ENCODE measurements around the gene OSBPL10.
"Not testable (repeated sequence)": the region's sequence is repeated elsewhere in the genome, so short reads cannot be mapped to it uniquely, and the experiment has no call there.

OSBPL10 gene

DNA sequence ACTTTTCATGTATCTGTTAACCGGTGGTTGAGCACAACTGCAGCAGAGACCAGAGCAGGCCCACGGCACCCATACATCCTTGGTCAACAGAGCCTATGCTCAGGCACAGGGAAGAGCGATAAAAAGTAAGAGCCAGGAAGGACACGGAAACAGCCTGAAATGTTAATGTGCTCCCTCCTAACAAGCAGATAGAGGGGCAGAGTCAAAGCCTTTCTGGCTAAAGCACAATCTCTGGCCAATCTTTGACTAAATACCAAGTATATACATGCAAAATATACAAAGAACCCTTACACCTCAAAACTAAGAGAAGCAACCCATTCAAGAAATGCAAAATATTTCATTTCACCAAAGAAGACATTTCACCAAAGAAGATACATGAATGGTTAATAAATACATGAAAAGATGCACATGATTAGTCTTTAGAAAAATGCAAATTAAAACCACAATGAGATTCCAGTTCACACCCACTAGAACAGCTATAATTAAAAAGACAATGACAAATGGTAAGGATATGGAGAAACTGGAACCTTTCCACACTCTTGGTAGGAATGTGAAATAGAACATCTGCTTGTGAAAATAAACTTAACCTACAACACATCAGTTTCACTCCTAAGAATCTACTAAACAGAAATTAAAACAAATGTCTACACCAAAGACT lies 88.0 kb downstream of the OSBPL10 start:
- no peak for DNase-seq (ENCODE audit: low read depth in 2 of 2, low spot score in 1 of 2)

DNA sequence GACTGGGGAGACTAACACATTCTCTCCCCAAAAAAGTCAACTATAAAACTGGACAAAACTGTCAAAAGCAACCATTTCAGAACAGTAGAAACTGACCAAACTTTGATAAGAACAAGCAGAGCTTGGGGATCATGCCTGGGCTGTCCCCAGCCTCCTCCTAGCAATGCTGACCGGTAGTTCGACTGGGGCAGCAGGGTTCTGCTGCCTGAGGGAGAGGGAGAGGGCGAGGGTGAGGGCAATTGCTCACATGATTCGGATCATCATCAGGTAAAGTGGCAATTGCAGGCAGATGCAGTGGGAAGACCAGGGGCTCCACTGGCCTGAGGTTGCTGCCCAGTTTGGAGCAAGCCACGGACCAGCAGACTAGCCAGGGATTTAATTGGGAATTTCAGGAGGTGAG lies 88.6 kb downstream of the OSBPL10 start:
- DNase-seq (ENCODE audit: low read depth in 2 of 2, low spot score in 1 of 2): no peak

DNA sequence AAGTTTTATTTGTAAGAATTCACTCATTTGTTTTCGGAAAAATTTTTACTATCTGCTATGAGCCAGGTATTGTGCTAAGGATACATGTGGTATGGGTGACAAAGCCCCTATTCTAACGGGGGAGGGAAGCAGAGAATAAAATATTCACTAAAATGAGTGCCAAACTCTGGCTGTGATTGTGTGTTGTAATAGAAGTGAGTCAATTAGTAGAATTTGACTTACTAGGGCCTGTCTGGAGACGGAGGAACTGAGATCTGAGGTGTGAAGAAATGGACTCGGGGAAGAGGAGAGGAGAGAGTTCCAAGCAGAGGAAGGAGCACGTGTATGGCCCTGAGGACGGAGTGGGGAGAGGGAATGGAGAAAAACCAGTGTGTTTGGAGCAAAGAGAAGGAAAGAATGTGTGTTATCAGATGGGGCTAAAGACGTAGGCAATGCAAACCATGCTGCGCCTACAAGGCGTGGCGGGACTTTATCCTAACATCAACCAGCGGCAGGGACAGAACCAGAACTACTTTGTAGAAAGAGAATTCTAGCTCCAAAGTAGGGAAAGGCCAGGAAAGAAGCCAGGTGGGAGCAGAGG lies 89.1 kb downstream of the OSBPL10 start:
- DNase-seq (ENCODE audit: low read depth in 2 of 2, low spot score in 1 of 2): no peak

DNA sequence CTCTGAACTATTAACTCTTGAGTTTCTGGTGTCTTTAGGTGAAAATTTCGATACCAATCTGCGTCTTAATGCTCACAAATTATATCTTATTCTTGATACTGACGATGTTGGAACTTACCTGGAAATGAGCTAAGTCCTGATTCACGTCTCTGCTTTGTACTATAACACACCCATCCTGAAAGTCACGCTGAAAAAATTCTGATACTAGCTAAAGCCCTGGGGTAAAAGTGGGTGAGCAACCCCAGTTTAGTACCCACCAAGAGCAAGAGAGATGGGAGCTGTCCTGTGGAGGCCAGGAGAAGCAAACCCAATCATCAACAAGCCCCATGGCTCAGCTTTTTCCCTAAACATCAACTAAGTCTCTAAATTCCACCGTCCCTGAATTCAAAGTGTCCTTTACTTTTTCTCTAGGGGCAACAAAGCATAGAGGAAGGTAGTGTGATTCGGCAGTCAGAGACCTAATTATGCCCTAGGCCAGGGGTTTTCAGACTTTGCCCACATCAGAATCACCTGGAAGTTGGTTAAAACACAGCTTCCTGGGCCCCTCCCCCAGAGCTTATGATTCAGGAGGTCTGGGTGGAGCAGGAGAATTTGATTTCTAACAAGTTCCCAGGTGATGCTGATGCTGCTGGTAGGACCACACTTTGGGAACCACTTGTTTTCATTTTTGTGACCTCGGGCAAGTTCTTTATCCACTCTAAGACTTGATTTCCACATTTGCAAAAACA lies 90.2 kb downstream of the OSBPL10 start:
- no peak for DNase-seq (ENCODE audit: low read depth in 2 of 2, low spot score in 1 of 2)

DNA sequence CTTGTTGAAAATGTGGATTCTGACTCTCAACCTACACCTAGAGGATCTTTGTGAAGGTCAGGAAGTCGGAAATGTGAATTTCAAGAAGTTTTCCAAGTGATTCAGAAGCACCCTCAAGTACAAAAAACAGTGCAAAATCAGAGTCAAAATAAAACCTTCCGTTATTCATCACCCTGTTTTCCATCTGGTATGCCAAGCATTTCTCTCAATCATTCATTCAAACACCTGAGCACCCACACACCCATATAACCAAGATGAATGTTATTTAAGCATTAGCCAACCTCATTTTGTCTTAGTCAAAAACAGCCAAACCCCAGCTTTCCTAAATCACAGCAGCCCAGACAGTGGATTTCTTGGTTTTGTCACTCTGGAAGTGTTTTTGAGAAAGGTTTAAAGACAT lies 91.1 kb downstream of the OSBPL10 start:
- no peak for DNase-seq (ENCODE audit: low read depth in 2 of 2, low spot score in 1 of 2)

DNA sequence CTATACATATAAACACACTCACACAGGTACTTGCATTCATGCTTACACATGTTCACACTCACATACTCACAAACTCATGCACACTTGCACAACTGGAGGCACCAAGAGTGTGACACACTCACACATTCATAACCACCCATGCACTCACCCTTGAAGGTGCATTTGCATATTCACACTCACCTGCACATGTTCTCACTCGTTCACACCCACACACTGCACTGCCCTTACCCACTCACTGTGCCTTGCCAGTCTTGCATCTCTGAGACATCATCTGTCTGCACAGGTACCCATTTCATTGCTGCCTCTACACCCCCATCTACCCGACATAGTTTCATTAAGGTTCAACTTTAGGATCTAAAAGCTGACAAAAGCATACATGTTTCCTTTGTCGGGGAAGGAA lies 95.8 kb downstream of the OSBPL10 start:
- DNase-seq (ENCODE audit: low read depth in 2 of 2, low spot score in 1 of 2): no peak

DNA sequence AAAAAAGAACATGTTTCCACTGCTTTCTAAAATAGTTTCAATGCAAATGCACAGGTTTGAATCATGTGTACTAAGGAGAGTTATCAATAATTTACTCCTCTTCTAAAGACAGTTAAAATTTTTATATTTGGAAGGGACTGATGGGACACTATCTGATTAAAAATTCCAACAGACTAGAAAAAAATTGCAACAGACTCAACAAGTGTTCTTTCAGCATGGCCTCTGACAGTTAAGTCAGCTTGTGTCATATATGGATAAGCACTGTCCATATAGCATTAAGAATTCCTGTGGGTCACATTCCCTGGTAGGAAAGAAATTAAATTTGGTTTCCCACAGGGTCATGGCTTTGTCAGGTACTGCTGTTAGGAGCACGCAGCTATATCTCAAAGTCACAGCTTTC lies 96.8 kb downstream of the OSBPL10 start:
- no peak for DNase-seq (ENCODE audit: low read depth in 2 of 2, low spot score in 1 of 2)

DNA sequence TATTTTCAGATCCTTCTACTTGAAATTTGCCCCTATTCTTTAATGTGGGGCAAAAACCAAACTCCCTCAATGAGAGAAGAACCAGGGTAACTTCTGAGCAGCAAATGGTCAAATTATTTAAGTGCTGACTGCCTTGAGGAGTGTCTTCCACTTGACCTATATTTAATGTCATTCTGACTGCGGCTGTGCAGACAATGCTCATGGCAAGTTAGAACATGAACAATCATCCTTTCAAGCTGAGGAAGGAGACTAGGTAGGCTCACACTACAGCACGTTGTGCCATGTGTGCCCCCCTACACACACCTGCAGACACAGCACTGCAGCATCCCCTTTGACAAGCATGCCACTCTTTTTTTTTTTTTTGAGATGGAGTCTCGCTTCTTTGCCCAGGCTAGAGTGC lies 98.2 kb downstream of the OSBPL10 start:
- DNase-seq (ENCODE audit: low read depth in 2 of 2, low spot score in 1 of 2): no peak

DNA sequence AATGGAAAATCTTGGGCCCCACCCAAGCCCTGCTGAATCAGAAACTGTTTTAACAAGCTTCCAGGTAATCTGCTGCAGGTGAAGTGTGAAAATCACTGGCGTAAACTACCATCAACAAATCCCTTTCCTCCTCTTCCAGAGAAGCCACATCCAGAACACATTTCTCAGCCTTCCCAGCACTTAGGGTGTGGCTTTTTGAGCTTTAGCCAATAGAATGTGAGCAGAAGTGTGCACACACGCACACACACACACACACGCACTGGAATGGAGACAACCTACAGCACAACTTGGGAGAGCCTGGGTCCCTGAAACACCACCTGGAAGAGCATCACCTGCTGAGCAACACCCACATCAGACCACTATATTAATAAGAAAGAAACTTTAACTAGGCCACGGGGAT lies 98.6 kb downstream of the OSBPL10 start:
- DNase-seq (ENCODE audit: low read depth in 2 of 2, low spot score in 1 of 2): no peak

DNA sequence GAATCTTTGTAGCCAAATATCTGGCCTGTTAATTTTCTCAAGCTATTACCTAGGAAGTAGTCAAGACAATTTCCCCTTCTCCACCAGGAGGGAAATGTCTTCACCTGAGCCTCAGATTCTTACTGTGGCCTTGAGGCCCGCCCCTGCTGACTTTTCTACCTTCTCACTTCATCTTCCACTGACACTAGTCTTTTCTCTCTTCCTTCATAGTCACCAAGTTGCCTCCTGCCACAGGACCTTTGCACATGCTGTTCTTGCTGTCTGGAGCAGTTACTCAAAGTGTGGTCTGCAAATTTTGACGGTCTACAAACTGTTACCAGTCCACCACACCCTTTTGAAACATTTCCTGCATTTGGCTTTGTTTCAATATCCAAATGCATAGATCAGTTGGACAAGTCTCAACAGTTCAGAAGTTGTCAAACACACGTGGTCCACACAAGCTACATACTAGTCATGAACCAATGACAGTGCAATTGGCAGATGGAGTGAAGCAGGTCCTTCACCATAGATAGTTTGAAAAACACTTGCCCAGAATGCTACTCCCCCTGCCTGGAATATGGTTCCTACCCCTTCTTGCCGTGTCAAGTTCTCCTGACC lies 100.5 kb downstream of the OSBPL10 start:
- DNase-seq (ENCODE audit: low read depth in 2 of 2, low spot score in 1 of 2): no peak

DNA sequence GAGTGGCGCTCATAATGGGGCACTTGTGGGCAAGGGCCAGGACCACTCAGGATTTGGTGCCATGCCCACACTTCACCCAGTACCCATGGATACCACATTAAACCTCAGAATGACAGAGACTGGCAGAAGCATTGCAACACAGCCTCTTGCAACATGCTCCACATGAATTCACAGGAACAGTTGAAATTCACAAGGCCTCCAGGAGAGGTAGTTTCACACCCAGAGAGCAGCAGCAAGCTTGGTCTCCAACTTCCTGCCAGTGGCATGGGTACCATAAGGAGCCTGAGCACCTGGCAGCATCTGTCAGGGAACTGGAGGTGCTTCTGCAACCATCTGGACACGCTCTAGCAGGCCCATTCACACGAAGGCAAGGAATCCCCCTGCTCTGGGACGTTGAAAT lies 101.0 kb downstream of the OSBPL10 start:
- no peak for DNase-seq (ENCODE audit: low read depth in 2 of 2, low spot score in 1 of 2)

DNA sequence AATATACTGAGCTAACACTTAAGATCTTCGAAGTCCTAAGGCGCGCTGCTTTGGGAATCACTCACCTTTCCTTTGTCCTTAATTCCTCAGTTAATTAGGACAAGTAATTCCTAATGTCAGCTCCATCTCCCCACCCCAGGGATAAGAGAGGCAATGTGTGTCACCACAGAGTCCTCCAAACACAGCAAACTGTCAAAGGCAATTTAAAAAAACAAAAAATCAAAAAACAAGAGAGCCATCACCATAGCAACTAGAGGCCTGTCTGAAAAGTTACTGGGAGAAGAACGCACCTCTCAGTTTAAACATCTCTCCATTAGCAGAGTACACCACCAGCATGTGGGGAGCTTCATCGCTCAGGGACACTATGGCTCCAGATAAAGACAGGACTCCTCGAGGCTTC lies 101.7 kb downstream of the OSBPL10 start:
- DNase-seq (ENCODE audit: low read depth in 2 of 2, low spot score in 1 of 2): no peak

DNA sequence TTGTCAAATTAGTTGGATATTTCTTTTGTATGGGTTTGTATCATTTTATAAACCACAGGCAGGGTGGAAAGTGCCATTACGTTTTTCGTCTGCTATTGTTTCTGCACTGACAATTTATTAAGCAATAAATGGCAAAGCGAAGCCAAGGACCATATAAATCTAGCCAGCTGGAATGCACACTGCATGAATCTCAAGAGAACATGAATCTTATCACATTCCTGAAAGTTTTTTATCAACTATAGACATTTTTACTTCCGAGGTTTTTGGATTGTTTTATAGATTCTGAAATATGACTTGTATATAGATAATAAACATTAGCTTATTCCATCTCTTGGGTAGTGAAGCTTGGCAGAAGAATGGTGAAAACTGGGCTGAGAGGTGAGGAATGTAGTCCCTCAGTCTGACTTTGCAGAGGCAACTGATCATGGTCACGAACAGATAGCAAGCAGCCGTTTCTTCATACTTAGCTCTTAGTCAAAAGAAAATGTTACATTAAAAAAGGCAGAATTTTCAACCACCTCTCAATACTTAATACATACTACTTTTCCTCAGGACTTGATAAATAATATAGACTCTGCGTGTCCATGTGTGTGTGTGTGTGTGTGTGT lies 102.7 kb downstream of the OSBPL10 start:
- no peak for DNase-seq (ENCODE audit: low read depth in 2 of 2, low spot score in 1 of 2)

DNA sequence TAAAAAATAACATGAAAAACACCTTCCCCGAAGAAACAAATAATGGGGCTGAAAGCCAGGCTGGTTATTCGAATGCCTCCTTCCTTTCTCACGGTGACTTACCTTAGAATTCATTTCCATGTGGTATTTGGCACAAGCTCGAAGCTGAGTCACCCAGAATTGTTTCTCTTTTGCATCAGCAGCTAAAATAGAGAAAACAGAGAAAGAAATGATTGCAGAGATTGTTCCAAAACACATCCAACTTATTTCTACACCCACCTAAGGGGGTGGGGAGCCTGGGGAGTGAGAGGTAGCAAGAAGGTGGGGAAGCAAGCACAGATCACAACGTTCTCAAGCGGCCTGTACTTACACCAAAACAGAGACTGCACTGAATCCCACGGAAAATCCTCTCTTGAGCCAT lies 104.7 kb downstream of the OSBPL10 start:
- DNase-seq (ENCODE audit: low read depth in 2 of 2, low spot score in 1 of 2): no peak

DNA sequence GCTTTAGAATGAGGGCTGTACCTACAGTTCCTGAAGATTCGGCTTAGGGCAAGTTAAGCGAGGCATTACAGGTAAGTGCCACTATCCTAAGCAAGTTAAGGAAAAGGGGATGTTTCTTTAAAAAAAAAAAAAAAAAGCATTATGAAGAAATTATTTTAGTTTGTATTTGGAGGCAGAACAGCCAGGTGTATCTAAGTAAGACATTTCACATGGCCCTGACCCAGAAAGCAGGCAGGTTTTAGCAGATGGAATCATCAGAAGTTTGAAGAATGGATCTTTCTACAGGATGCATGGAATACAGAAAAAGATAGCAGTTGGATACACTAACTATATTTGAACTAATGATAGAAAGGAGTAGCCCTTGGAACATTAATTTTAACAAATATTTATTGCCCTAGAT lies 105.6 kb downstream of the OSBPL10 start:
- no peak for DNase-seq (ENCODE audit: low read depth in 2 of 2, low spot score in 1 of 2)

DNA sequence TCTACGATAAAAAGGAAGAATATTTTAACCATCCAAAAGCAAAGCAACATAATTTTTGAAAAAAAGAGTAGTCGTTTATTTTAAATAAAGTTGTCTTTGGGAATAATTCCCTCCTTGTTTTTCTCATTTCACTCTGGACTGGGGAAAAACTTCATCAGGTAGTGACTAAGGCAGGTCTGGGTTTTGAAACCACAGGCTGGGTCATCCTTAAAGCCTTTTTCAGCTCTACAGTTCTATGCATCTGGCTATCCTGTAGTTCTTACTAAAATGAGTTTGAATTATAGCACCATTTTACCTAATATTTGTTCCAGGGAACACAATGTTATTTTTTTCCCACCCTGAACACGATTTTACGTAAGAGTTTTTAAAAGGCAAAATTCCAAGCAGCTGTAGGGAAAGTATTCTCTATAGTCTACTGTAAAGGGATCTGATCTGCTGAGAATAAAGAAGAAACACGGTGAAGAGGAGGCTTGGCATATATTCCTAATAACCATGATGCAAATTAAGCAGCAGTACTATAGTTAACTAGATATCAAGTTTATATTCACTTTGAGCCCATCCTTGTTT lies 107.7 kb downstream of the OSBPL10 start:
- DNase-seq (ENCODE audit: low read depth in 2 of 2, low spot score in 1 of 2): no peak

DNA sequence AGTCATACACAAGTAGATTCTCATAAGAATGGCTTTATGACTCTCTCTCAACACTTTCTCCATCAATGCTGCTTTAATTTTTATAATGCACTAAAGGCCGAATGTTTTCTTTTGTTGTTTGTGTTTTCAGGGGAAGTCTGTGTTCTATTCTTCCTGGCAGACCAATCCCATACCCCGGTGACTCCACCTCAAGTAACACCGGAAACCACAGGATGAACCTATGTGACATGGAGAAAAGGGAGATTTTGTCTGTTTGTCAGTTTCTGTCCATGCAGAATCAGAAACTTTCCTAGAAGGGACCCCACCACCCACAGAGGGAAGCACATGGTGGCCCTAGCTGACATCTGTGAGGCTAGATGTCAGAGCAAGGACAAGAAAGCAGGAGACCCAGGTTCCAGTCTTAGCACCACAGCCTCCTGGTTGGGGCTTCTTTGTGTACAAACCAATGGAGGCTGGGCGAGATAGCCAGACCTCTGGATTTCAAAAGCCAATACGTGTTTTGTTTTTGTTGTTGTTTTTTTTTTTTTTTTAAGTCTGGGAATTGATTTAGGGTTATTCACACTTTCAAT lies 109.0 kb downstream of the OSBPL10 start:
- DNase-seq (ENCODE audit: low read depth in 2 of 2, low spot score in 1 of 2): no peak

DNA sequence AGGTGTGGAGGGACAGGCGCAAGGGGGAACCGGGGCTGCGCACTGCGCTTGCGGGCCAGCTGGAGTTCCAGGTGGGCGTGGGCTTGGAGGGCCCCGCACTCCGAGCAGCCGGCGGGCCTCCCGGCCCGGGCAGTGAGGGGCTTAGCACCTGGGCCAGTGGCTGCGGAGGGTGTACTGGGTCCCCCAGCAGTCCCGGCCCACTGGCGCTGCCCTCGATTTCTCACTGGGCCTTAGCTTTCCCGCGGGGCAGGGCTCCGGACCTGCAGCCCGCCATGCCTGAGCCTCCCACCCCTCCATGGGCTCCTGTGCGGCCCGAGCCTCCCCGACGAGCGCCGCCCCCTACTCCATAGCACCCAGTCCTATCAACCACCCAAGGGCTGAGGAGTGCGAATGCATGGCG lies 111.0 kb downstream of the OSBPL10 start:
- DNase-seq (ENCODE audit: low read depth in 2 of 2, low spot score in 1 of 2): not testable (repeated sequence)

DNA sequence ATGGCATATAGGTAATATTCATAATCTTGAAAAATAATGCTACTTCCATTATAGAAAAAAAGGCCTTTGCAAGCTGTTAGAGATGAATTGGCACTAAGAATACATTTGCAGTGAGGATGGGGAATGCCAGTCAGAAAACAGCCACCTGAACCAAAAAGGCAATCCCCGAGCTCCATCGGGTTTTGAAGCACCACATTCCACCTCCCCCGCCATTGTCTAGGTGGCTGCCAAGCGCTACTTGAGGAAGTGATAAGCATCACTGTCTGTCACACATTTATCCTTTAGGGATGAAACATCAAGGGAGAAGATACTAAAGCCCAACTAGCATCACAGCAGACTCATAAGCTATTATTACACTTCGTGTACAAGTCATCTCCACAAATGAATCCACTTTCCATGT lies 112.8 kb downstream of the OSBPL10 start:
- DNase-seq (ENCODE audit: low read depth in 2 of 2, low spot score in 1 of 2): no peak

DNA sequence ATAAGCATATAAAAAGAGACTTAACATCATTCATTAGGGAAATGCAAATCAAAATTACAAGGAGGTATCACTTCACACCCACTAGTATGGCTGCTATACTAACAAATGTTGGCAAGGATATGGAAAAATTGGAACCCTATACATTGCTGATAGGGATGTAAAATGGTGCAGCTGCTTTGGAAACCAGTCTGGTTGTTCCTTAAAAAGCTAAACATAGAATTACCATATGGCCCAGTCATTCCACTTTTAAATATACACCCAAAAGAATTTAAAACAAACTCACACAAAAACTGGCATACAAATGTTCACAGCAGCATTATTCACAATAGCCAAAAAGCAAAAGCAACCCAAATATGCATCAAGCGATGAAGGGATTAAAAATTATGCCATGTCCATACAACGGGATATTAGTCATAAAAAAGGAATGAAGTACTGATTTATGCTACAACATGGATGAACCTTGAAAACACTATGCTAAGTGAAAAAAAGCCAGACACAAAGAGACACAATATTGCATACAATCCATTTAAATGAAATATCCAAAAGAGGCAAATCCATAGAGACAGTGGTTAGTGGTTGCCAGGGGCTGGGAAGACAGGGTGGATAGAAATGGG lies 118.3 kb downstream of the OSBPL10 start:
- DNase-seq (ENCODE audit: low read depth in 2 of 2, low spot score in 1 of 2): no peak

DNA sequence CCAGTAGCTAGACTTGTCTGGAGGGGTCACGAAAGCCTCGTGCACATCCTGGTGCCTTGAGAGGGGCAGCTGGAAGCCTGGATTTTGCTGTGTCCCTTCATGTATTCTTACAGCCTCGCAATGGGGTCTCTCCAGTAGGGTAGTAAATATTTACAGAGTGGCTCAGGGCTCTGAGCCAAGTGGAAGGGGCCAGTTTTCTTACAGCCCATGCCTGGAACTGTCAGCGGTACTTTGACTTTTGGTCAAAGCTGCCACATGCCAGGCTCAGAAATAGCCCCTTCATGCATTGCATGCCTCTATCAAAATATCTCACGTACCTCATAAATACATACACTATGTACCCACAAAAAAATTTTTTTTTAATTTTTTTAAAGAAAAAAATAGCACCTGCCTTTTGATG lies 119.2 kb downstream of the OSBPL10 start:
- no peak for DNase-seq (ENCODE audit: low read depth in 2 of 2, low spot score in 1 of 2)

All from stimulated activated CD8-positive, alpha-beta memory T cell treated with anti-CD3 and anti-CD28 coated beads, Interleukin-4, amount 100 ng/mL, for 4 hours (primary cell).